ENCODE measurements around the gene DEGS1.

- no peak for TF ChIP-seq CTCF (conservative IDR thresholded peaks at IDR 0.05; ENCODE audit: low read depth, low read length)
- no peak for TF ChIP-seq EZH2 (IDR thresholded peaks at IDR 0.05; ENCODE audit: low read length, unreplicated experiment)
- no peak for TF ChIP-seq EZH2phosphoT487 (IDR thresholded peaks at IDR 0.05; ENCODE audit: borderline replicate concordance, low read length)
Observed at GRCh38 chr1:224237119-224237881, 54.3 kb downstream of the DEGS1 start.

Measured in PC-3 (cell line).